IPS-18c (cell line): Measurements from ENCODE around the gene TIAM1.
"Not testable (repeated sequence)": the region's sequence is repeated elsewhere in the genome, so short reads cannot be mapped to it uniquely, and the experiment has no call there.

ENCODE experiments used
- H3K4me3 ChIP-seq: 2 replicates; pipeline ENCODE4 v1.7.0; 2013; ENCODE audit warnings: low read depth, mild to moderate bottlenecking, low read length, moderate library complexity; ENCODE audit not compliant: insufficient read depth
- H3K9me3 ChIP-seq: one replicate; pipeline ENCODE4 v1.6.1; 2013; ENCODE audit warnings: mild to moderate bottlenecking, low read length, moderate library complexity; ENCODE audit not compliant: control insufficient read depth, insufficient read depth

Gene TIAM1

DNA sequence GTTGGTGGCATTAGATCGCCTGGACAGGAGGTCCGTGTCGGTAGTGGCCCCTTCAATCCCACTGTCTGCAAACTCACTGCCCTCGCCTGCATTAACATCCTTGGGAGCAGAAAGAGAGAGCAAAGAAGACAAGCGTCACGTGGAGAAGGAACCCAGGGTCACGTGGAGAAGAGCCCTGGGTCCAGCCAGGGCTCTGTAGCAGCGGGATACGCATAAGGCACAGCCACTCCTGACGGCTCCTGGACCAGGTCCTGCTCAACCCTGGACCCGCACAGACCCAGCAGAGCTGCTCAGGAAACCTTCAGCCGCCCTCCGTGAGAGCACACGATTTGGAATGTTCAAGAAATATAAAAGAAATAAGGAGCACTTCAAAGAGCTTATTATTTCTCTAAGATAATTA is 92.0 kb downstream of the TIAM1 start:
- no peaks in the 10 kb centered on the region for H3K9me3 ChIP-seq
- no peak overlapping the region for H3K4me3 ChIP-seq

DNA sequence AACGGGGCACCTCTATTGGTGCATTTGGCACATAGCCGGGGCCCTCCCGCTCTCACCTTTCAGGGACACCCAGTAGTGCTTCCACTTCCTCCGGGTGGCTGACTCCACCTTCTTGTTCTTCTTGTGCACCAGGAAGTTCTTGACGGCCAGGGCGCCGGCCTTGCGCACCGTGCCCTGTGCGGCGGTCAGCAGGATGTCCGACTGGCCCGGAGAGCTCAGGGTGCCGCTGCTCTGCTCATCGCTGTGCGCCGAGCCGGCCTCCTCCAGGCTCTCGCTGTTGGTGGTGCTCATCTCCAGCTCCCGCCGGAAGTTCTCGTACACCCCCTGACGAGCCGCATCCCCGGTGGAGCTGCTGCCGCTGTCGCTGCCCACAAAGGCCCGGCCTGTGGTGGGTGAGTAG is 92.4 kb downstream of the TIAM1 start:
- Histone ChIP-seq H3K9me3 (no peaks in the 10 kb centered on the region), H3K4me3 (no peak overlapping the region)

DNA sequence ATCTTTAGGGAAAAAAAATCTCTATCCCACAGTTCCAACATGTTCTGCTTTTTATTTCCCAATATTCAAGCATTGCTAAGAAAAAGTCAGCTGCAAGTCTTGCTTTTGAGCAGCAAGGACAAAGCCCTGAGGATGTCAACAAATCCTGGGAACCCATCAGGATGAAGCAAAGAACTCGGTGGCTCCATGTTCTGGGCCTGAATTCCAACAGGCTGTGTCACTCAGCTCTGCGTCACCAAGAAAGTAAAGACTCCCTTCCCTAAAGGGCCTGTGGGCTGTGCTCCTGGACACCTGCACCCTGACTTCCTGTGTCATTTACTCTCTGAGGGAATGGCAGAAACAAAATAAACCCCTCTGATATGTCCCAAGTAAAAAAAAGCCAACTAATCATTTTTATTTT is 95.5 kb downstream of the TIAM1 start:
- H3K4me3 ChIP-seq = no peak overlapping the region
- peaks cover 1% of the 10 kb centered on the region for H3K9me3 ChIP-seq

DNA sequence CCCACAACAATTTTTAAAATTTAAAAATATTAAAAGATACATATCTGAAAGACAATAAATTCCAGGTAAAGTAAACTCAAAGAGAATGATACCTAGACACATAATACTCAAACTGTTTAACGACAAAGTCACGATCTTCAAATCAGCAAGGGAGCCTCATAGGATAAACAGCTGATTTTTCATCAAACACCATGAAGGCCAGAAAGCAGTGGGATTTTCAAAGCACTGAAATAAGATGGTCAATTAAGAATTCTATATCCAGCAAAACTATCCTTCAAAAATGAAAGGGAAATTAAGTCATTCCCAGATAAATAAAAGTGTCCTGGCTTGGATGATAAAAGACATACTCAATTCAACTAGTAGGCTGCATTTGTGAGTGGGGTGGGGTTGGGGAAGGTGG is 100.5 kb downstream of the TIAM1 start:
- H3K9me3 ChIP-seq = peaks cover 2% of the 10 kb centered on the region
- no peak overlapping the region for H3K4me3 ChIP-seq

DNA sequence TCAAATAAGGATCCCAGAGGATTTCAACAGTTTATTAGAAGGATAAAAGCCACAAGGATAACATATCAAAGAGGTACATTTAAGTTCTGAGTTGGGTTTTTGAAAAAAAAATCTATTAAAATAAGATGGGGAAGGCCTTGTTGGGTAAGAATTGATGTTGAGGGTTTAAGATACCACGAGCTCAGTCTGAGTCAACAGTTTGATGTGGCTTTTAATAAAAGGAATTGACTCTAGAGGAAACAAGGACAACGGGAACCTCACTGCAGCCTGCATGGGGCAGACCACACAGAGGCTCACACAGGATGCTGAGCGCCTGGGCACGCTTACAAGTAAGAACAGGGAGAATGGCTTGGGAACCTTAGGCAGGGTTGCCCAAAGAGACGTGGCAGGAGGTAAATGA is 107.5 kb downstream of the TIAM1 start:
- Histone ChIP-seq H3K4me3 (no peak overlapping the region), H3K9me3 (no peaks in the 10 kb centered on the region)

DNA sequence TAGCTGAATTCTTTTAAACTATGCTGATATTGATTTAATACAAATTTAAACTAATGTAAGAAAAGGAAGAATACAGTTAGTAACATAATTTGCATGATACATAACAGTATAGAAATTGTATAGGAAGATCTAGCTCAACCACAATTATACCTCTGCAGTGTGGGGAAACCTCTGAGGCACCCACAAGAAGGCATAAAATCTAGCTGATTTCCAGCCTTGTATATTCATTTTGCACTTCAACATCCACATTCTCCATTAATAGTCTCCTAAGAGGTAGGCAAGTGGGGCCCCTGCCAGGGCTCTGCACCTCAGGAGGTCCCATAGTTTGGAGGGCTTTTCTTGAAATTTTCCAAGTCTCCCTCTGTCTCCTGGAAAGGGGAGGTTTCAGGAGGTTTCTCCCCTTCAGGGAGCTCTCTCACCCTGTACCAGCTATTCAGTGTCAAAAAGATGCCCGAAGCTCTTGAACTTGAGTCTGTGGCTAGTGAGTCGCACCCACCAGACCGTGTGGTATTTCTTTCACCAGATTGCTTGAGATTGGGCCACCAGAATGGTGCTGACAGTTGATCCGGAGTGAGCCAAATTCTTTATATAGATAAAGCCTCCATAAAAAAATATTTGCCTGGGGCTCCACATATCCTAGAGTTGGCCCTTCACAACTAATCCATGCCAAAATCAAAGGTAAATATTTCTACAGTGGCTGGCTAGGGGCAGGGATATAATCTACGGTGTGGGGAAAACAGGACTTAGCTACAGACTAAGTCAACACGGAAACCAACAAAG is 108.2 kb downstream of the TIAM1 start:
- Histone ChIP-seq H3K4me3 (no peak overlapping the region), H3K9me3 (no peaks in the 10 kb centered on the region)

DNA sequence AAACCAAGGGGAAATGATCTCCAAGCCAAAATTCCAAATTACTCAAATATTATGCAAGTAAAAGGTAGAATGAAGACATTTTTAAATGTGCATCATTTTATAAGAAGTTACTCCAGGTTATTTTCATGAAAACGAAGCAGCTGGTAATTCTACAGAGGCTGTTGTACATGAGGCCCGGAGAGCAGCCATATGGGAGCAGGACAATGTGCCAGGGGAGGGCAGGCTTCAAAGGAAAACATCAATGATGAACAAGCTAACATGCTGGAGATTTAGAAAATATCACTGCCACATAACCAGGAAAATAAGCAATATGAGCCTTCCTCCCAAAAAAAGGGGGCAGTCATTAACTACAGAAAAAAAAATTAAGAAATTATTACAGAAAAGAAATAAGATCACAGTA is 109.1 kb downstream of the TIAM1 start:
- Histone ChIP-seq H3K9me3 (no peaks in the 10 kb centered on the region), H3K4me3 (no peak overlapping the region)

DNA sequence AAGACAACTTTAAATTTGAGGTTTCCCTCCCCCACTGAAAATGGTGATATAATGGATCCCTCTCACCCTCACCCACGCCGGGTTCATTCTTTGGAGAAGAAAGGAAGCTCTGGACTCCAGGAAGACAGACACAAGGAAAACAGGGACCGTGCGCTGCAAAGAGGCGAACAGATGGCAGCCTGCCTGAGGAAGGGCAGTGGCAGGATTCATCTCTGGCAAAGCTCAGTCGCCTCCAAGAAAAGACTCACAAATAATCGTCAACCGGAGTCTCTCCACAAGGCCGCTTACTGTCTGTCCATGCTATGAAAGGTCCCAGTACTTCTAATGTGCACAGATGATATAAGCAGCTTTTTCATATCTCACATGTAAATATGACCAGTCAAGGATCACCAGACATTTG is 110.3 kb downstream of the TIAM1 start:
- Histone ChIP-seq H3K9me3 (no peaks in the 10 kb centered on the region), H3K4me3 (no peak overlapping the region)

DNA sequence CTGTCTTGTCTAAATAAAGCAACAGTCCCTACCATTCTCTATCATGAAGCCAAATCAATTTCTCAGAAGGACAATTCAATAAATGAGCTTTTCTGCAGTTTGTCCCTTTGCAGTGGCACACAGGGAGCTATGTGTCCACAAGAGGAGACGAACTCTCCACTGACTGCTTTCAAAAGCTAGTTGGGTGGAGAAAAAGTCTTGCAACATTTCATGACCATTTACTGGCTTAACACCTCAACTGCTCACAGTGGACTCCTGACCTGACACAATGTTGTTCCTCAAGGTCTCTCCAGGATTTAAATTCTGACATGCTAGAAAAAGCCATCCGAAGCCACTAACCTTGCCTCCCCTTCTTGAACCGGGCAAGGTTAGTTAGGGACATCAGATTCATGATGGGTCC is 111.7 kb downstream of the TIAM1 start:
- H3K4me3 ChIP-seq = no peak overlapping the region

DNA sequence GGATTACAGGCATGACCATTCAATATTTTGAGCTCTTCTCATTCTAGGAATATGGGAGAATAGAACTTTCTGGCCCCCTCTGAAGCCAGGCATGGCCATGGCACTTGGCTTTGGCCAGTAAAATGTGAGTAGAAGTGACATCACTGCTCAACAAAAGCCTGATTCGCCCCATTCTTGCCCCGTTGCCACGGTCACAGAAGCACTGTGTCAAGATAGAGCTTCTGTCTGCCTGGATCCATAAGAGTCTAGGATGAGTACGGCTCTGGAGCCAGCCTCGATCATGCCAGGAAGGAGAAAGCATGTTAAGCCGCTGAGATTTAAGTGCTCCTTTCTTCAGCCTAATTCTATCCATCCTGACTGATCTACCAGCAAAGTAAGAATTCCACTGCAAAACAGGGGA is 113.1 kb downstream of the TIAM1 start:
- Histone ChIP-seq H3K9me3 (no peaks in the 10 kb centered on the region), H3K4me3 (no peak overlapping the region)

More for the DNA sequence above, 111.7 kb downstream of the TIAM1 start:
- no peaks in the 10 kb centered on the region for H3K9me3 ChIP-seq

DNA sequence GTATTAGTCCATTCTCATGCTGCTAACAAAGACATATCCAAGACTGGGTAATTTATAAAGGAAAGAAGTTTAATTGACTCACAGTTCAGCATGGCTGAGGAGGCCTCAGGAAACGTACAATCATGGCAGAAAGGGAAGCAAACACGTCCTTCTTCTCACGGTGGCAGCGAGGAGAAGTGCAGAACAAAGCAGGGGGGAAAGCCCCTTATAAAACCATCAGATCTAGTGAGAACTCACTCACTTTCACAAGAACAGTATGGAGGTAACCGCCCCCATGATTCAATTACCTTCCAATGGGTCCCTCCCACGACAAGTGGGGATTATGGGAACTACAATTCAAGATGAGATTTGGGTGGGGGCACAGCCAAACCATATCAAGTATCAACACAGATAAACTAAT is 115.3 kb downstream of the TIAM1 start:
- H3K9me3 ChIP-seq, H3K4me3 ChIP-seq: not testable (repeated sequence)

DNA sequence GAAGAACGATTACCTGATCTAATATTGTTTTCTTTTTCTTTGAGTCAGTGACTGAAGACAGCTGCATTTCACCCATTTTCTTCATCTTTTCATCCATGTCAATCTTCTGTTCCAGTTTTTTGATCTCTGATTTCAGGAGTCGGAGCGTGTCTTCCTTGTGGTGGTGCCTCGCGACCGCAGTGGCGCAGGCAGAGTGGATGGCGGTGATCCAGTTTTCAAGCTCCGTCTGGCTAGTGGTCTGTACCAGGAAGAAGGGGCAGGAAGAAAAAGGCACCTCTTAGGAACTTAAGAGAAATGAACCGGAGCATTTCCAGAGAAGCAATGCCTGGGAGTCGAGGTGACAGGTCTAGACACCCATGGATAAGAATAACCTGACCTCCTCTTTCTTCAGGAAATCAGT is 118.3 kb downstream of the TIAM1 start:
- no peaks in the 10 kb centered on the region for H3K9me3 ChIP-seq
- no peak overlapping the region for H3K4me3 ChIP-seq

DNA sequence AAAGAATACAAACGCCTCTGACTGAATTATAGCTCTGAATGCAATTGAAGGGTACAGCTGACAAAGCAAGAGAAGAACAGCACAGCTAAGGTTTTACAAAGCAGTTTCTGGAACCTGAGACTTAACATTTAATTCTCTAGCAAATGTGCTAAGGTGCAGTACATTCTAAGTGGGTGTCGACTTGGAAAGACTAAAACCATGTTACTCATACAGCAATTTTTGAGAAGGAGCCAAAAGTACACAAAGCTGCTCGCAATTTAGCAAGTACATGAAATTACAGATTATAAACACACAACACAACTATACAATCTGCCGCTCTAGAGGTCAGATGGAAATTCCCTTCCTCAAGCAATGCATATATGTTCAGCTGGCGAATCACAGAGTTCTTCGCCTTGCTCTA is 121.9 kb downstream of the TIAM1 start:
- Histone ChIP-seq H3K9me3 (no peaks in the 10 kb centered on the region), H3K4me3 (no peak overlapping the region)

DNA sequence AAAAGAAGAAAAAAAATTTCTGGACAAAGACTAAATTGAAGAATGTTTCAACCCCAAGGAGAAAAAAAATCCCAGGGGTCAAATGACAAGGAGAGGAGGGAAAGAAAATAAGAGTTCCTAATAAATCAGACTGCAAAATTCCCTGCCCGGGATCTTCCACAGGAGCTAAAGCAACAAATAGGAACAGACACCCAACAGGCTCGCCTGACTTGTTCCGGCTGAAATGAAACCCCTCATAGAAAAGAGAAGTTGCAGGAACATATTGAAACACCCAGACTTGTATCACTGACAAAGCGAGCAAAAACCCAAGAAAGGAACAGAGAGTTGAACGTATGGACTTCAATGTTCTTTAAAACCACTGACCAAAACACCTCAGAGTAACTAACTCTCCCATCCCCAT is 123.0 kb downstream of the TIAM1 start:
- Histone ChIP-seq H3K9me3 (no peaks in the 10 kb centered on the region), H3K4me3 (no peak overlapping the region)

DNA sequence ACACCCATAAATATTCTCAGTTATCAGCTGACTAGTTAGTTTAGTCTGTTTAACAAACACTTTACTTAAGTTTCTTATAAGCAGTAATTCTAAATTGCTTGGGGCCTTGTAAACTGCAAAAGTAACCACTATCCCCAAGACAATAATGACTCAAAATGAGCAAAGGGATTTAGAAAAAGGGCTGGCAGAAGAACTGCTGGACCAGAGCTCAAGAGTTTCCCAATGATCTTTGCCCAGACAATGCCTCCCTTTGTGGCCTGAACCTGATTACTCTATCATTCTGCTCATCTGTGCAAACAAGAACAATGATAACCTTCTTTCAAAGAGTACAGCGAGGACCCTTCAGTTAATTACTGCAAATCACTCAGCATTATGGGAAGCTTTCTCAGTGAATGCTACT is 123.5 kb downstream of the TIAM1 start:
- Histone ChIP-seq H3K4me3 (no peak overlapping the region), H3K9me3 (no peaks in the 10 kb centered on the region)

DNA sequence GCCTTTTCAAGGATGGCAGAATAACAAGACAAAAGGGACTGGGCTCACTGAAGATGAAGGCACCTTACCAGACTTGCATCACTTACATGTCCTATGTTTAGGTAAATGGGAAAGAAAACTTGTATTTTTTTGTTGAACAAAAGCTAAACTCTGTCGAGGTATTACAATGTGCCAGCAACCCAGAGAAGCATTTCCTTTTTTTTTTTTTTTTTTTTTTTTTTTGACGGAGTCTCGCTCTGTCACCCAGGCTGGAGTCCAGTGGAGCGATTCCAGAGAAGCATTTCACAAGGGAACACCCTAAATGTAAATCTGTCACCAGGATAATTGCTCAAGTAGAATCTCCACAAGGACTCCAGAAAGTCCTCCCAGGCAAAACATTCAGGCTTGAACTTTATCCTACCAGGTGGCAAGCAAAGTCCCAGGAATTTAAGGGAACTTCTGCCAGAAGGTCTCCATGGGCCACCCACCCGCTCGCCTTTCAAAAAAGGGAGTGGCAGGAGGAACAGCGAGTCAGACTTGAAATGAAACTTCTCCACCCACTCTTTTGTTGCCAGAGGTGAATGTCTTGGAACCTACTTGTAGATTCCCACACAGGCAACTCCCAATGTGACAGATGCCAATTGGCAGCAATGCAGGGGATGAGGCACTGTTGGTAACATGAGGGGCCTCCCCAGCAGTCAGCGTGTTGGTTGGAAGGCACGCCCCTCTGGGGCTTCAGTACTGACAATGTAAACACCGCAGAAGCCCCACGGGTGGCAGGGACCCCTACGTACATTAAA is 125.0 kb downstream of the TIAM1 start:
- no peaks in the 10 kb centered on the region for H3K9me3 ChIP-seq

DNA sequence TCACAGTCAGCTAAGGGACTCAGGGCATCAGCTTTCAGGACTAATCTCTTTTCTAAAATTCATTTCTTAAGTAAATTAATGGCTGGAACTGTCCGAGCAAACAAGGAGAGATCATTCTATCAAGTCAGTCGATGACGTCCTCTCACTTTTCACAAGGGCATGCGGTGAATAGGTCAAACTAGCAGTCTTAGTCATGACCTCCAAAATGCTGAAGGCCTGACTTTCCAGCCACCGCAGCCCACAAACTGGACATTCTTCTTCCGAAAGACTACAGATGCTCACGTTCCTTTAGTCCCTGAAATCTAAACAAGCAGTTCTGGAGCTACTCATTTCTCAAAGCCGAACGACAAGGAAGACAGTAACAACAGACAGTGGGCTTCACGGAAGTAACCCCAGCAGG is 127.9 kb downstream of the TIAM1 start:
- H3K4me3 ChIP-seq = no peak overlapping the region
- H3K9me3 ChIP-seq = no peaks in the 10 kb centered on the region

More for the DNA sequence above, 125.0 kb downstream of the TIAM1 start:
- H3K4me3 ChIP-seq = no peak overlapping the region

DNA sequence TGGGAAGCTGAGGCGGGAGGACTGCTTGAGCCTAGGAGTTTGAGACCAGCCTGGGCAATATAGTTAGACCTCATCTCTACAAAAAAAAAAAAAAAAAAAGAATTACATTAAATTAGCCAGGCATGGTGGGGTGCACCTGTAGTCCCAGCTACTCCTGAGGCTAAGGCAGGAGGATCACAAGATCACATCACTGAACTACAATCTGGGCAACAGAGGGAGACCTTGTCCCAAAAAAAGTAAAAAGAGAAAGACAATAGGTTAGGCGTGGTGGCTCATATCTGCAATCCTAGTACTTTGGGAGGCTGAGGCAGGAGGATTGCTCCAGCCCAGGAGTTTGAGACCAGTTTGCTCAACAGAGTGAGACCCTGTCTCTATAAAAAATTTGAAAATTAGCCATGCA is 130.3 kb downstream of the TIAM1 start:
- Histone ChIP-seq H3K9me3 (no peaks in the 10 kb centered on the region), H3K4me3 (no peak overlapping the region)
